Measurements from ENCODE around the gene SOX21. TPM values are rescaled to one million over a fixed set of nuclear protein-coding genes. Genes with fewer than 3 reads are reported as not detected.

The SOX21 gene
- total RNA-seq, 1 donor from 2014 or later, result not detected

- Mint-ChIP-seq H3K4me1 (ENCODE audit: unreplicated experiment) (peaks cover 21% of the 10 kb centered on the region), H3K27me3 (ENCODE audit: unreplicated experiment) (peaks cover 90% of the 10 kb centered on the region), H3K36me3 (ENCODE audit: unreplicated experiment) (no peaks in the 10 kb centered on the region), H3K9me3 (ENCODE audit: unreplicated experiment) (no peaks in the 10 kb centered on the region), H3K27ac (ENCODE audit: unreplicated experiment) (no peak overlapping the region), H3K4me3 (ENCODE audit: unreplicated experiment) (no peak overlapping the region)
- no peak for DNase-seq (ENCODE audit: extremely low spot score, unreplicated experiment)
- TF ChIP-seq, protein P1, sequence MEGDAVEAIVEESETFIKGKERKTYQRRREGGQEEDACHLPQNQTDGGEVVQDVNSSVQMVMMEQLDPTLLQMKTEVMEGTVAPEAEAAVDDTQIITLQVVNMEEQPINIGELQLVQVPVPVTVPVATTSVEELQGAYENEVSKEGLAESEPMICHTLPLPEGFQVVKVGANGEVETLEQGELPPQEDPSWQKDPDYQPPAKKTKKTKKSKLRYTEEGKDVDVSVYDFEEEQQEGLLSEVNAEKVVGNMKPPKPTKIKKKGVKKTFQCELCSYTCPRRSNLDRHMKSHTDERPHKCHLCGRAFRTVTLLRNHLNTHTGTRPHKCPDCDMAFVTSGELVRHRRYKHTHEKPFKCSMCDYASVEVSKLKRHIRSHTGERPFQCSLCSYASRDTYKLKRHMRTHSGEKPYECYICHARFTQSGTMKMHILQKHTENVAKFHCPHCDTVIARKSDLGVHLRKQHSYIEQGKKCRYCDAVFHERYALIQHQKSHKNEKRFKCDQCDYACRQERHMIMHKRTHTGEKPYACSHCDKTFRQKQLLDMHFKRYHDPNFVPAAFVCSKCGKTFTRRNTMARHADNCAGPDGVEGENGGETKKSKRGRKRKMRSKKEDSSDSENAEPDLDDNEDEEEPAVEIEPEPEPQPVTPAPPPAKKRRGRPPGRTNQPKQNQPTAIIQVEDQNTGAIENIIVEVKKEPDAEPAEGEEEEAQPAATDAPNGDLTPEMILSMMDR (IDR thresholded peaks at IDR 0.05), result no peak
Observed at GRCh38 chr13:94706101-94706842, 6.1 kb downstream of the SOX21 start.

GRCh38 chr13:94705081-94706030 is 7.0 kb downstream of the SOX21 start:
- TF ChIP-seq, protein P1 (IDR thresholded peaks at IDR 0.05), result no peak
- DNase-seq (ENCODE audit: extremely low spot score, unreplicated experiment), result no peak
- Mint-ChIP-seq H3K27ac (ENCODE audit: unreplicated experiment) (no peak overlapping the region), H3K36me3 (ENCODE audit: unreplicated experiment) (no peaks in the 10 kb centered on the region), H3K4me1 (ENCODE audit: unreplicated experiment) (peaks cover 15% of the 10 kb centered on the region), H3K27me3 (ENCODE audit: unreplicated experiment) (peaks cover 92% of the 10 kb centered on the region), H3K9me3 (ENCODE audit: unreplicated experiment) (no peaks in the 10 kb centered on the region), H3K4me3 (ENCODE audit: unreplicated experiment) (no peak overlapping the region)

GRCh38 chr13:94704377-94705080 is 7.8 kb downstream of the SOX21 start:
- H3K9me3 Mint-ChIP-seq (ENCODE audit: unreplicated experiment), result no peaks in the 10 kb centered on the region
- no peaks in the 10 kb centered on the region for H3K36me3 Mint-ChIP-seq (ENCODE audit: unreplicated experiment)
- H3K4me3 Mint-ChIP-seq (ENCODE audit: unreplicated experiment), result no peak overlapping the region
- H3K4me1 Mint-ChIP-seq (ENCODE audit: unreplicated experiment), result peaks cover 10% of the 10 kb centered on the region
- TF ChIP-seq, protein P1 (IDR thresholded peaks at IDR 0.05), result no peak
- peaks cover 95% of the 10 kb centered on the region for H3K27me3 Mint-ChIP-seq (ENCODE audit: unreplicated experiment)
- peak; percentile 56 for DNase-seq (ENCODE audit: extremely low spot score, unreplicated experiment)
- no peak overlapping the region for H3K27ac Mint-ChIP-seq (ENCODE audit: unreplicated experiment)

GRCh38 chr13:94703721-94704314 is 8.5 kb downstream of the SOX21 start:
- Mint-ChIP-seq H3K36me3 (ENCODE audit: unreplicated experiment) (no peaks in the 10 kb centered on the region), H3K9me3 (ENCODE audit: unreplicated experiment) (no peaks in the 10 kb centered on the region), H3K4me1 (ENCODE audit: unreplicated experiment) (peaks cover 10% of the 10 kb centered on the region), H3K4me3 (ENCODE audit: unreplicated experiment) (no peak overlapping the region), H3K27ac (ENCODE audit: unreplicated experiment) (no peak overlapping the region), H3K27me3 (ENCODE audit: unreplicated experiment) (peaks cover 94% of the 10 kb centered on the region)
- DNase-seq (ENCODE audit: extremely low spot score, unreplicated experiment), result peak; percentile 73
- TF ChIP-seq, protein P1 (IDR thresholded peaks at IDR 0.05), result no peak
